Measurements from ENCODE around the gene STX7. TPM values are rescaled to one million over a fixed set of nuclear protein-coding genes. Genes with fewer than 3 reads are reported as not detected.
A peak's percentile ranks its signal among the peaks of the same experiment; 100 is the strongest.

The STX7 gene
- total RNA-seq, 1 donor from 2014 or later = 66.5 TPM

DNA sequence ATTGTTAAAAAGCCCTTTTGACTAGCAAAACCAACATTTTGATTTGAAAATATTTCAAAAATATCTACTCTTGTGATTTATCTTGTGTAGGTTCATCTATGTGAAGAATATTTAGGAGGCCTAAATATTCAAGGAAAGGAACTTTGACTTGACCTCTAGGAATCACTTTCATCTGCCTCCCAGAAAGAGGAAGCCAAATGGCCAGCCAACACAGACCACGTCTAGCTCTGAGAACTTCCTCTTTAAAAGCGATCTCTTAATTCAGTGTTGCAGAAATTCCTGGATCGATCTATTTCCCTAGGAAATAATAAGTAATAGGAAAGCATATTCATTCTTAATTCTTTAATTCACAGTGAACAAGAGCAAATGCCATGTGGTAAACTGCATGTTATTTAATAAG is 102.1 kb downstream of the STX7 start:
- no peak for DNase-seq (ENCODE audit: low spot score)
- Mint-ChIP-seq H3K27ac (ENCODE audit: unreplicated experiment) (no peak overlapping the region), H3K36me3 (ENCODE audit: low read depth) (no peaks in the 10 kb centered on the region), H3K9me3 (ENCODE audit: low read depth) (no peaks in the 10 kb centered on the region), H3K27me3 (ENCODE audit: low read depth) (no peaks in the 10 kb centered on the region), H3K4me1 (ENCODE audit: low read depth) (peaks cover 19% of the 10 kb centered on the region), H3K4me3 (ENCODE audit: unreplicated experiment) (no peak overlapping the region)
- no peak for TF ChIP-seq CTCF (IDR thresholded peaks at IDR 0.05)

DNA sequence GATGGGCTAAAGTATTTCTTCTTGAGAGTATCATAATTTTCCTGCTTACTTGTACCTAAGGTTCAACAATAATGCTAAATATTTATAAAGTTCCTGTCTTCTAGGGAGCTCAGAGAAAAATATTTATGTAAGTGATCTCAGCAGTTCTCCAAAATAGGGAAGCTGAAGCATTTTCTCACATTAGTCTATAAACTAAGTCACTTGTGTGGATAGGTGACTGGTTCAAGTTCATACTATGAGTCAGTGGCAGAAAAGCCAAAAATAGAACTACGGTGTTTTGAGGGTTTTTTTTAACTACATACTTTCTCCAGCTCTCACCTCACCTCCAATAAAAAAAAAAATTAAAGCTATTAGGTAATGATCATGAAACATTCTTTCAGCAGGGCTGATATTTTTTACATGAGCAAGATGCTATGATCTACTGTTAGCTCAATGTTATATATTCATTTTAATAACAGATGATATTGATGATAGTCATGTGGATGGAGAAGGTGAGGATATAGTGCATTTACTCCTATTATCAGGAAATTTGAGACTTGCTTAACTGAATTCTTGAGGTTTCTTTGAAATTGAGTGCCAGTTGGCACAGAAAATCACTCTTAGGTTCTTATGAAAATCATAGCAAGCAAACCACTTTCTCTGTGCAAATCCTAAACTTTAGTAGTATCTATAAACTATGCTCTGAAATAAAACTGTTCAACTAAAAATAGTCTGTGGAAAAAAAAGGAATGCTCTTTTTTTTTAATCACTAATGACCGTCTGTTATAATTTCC is 107.6 kb downstream of the STX7 start:
- TF ChIP-seq CTCF (IDR thresholded peaks at IDR 0.05) = no peak
- H3K9me3 Mint-ChIP-seq (ENCODE audit: low read depth) = no peaks in the 10 kb centered on the region
- H3K27ac Mint-ChIP-seq (ENCODE audit: unreplicated experiment) = no peak overlapping the region
- H3K27me3 Mint-ChIP-seq (ENCODE audit: low read depth) = no peaks in the 10 kb centered on the region
- H3K36me3 Mint-ChIP-seq (ENCODE audit: low read depth) = no peaks in the 10 kb centered on the region
- DNase-seq (ENCODE audit: low spot score) = no peak
- peaks cover 33% of the 10 kb centered on the region for H3K4me1 Mint-ChIP-seq (ENCODE audit: low read depth)
- H3K4me3 Mint-ChIP-seq (ENCODE audit: unreplicated experiment) = no peak overlapping the region

DNA sequence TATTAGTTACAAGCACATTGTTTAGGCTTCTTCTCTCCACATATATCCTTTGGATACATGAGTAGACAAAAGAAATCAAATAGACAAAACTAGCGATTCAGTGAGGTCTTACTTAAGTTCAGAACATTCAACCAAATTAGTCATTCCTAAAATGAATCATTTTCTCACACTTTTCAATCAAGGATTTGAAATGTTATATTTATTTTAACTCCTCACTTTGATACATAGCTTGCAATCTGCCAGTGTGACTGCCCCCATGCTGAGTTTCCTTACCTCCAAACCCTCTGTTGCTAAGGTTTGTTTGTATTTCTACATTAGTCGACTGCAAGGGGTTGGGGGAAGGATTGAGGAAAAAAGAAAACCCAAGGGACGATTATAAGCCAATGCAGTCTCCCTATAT is 108.2 kb downstream of the STX7 start:
- no peak for DNase-seq (ENCODE audit: low spot score)
- no peak overlapping the region for H3K4me3 Mint-ChIP-seq (ENCODE audit: unreplicated experiment)
- TF ChIP-seq CTCF (IDR thresholded peaks at IDR 0.05) = no peak
- H3K27me3 Mint-ChIP-seq (ENCODE audit: low read depth) = no peaks in the 10 kb centered on the region
- no peaks in the 10 kb centered on the region for H3K36me3 Mint-ChIP-seq (ENCODE audit: low read depth)
- no peaks in the 10 kb centered on the region for H3K9me3 Mint-ChIP-seq (ENCODE audit: low read depth)
- peaks cover 39% of the 10 kb centered on the region for H3K4me1 Mint-ChIP-seq (ENCODE audit: low read depth)
- H3K27ac Mint-ChIP-seq (ENCODE audit: unreplicated experiment) = peak overlapping the region; percentile 54

- Mint-ChIP-seq H3K4me1 (ENCODE audit: low read depth) (peaks cover 42% of the 10 kb centered on the region), H3K36me3 (ENCODE audit: low read depth) (no peaks in the 10 kb centered on the region), H3K9me3 (ENCODE audit: low read depth) (no peaks in the 10 kb centered on the region), H3K4me3 (ENCODE audit: unreplicated experiment) (no peak overlapping the region), H3K27ac (ENCODE audit: unreplicated experiment) (no peak overlapping the region), H3K27me3 (ENCODE audit: low read depth) (no peaks in the 10 kb centered on the region)
- DNase-seq (ENCODE audit: low spot score) = no peak
- no peak for TF ChIP-seq CTCF (IDR thresholded peaks at IDR 0.05)
Observed at GRCh38 chr6:132404330-132404729, 108.6 kb downstream of the STX7 start.

DNA sequence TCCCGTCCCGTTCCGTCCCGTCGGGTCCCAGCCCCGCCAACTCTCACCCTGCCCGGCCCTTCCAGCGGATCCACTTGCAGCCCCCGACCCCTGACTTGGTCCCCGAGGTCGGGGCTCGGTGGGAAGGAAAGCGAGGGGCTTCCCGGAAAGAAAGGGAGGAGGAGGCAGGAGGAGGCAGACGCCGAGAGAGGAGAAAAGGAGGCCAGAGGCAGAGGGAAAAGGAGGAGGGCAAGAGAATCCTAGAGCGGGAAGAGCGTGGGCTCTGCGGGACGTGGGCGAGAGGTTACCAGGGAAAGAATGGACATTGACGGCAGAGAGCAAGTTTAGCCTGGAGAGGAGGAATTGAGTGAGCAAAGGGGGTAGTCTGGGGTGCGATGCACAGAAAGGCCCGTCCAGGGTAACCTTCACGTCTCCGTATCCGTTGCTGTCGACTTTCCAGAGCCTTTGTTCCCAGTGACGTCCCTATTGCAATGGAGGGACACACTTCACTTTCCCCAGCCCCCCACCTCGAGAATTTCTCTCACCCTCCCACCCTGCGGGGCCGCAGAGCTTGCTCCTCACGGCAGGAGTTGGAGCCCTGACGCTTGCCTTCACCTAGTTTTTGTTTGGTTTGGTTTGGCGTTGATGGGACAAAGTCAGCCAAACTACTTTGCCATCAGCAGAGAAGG is 111.2 kb downstream of the STX7 start:
- no peaks in the 10 kb centered on the region for H3K9me3 Mint-ChIP-seq (ENCODE audit: low read depth)
- no peak overlapping the region for H3K27ac Mint-ChIP-seq (ENCODE audit: unreplicated experiment)

More for the DNA sequence above, 111.2 kb downstream of the STX7 start:
- DNase-seq (ENCODE audit: low spot score) = no peak
- Mint-ChIP-seq H3K4me3 (ENCODE audit: unreplicated experiment) (peak overlapping the region; percentile 65), H3K27me3 (ENCODE audit: low read depth) (no peaks in the 10 kb centered on the region), H3K4me1 (ENCODE audit: low read depth) (peaks cover 42% of the 10 kb centered on the region), H3K36me3 (ENCODE audit: low read depth) (no peaks in the 10 kb centered on the region)
- no peak for TF ChIP-seq CTCF (IDR thresholded peaks at IDR 0.05)

Data from chondrocyte (in vitro differentiated cells).